Measurements from ENCODE around the gene KIDINS220.

GRCh38 chr2:8709611-8710010 lies 127.8 kb downstream of the KIDINS220 start:
- no peak for TF ChIP-seq POLR2A (IDR thresholded peaks at IDR 0.05)
- TF ChIP-seq, protein P1, sequence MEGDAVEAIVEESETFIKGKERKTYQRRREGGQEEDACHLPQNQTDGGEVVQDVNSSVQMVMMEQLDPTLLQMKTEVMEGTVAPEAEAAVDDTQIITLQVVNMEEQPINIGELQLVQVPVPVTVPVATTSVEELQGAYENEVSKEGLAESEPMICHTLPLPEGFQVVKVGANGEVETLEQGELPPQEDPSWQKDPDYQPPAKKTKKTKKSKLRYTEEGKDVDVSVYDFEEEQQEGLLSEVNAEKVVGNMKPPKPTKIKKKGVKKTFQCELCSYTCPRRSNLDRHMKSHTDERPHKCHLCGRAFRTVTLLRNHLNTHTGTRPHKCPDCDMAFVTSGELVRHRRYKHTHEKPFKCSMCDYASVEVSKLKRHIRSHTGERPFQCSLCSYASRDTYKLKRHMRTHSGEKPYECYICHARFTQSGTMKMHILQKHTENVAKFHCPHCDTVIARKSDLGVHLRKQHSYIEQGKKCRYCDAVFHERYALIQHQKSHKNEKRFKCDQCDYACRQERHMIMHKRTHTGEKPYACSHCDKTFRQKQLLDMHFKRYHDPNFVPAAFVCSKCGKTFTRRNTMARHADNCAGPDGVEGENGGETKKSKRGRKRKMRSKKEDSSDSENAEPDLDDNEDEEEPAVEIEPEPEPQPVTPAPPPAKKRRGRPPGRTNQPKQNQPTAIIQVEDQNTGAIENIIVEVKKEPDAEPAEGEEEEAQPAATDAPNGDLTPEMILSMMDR (IDR thresholded peaks at IDR 0.05), result no peak

Measured in right lobe of liver (tissue), 4 donors.